Activated naive CD8-positive, alpha-beta T cell treated with anti-CD3 and anti-CD28 coated beads, Interleukin-2, amount 50 U/mL, for 24 hours (primary cell): ENCODE measurements around the gene ATPAF2.

ENCODE experiments used
- ATAC-seq: fragments of 150-1000 bp; cut with Tn5 transposase; one replicate; pipeline ENCODE4 v1.10.0; 2021
- DNase-seq: peaks from one replicate; pipeline ENCODE4 v3.0.0; 2021
- H3K27ac Mint-ChIP-seq: one replicate; pipeline ENCODE4 v1.8.0; 2021; ENCODE audit warnings: mild to moderate bottlenecking, mixed read lengths
- H3K27me3 Mint-ChIP-seq: one replicate; pipeline ENCODE4 v1.8.0; 2021; ENCODE audit warnings: mixed read lengths
- H3K36me3 Mint-ChIP-seq: one replicate; pipeline ENCODE4 v1.8.0; 2021; ENCODE audit warnings: low read depth, mixed read lengths
- H3K4me1 Mint-ChIP-seq: one replicate; pipeline ENCODE4 v1.8.0; 2021; ENCODE audit warnings: mixed read lengths
- H3K4me3 Mint-ChIP-seq: one replicate; pipeline ENCODE4 v1.8.0; 2021; ENCODE audit warnings: mild to moderate bottlenecking, moderate library complexity, mixed read lengths
- H3K9me3 Mint-ChIP-seq: one replicate; pipeline ENCODE4 v1.8.0; 2021; ENCODE audit warnings: mixed read lengths

The ATPAF2 gene

DNA sequence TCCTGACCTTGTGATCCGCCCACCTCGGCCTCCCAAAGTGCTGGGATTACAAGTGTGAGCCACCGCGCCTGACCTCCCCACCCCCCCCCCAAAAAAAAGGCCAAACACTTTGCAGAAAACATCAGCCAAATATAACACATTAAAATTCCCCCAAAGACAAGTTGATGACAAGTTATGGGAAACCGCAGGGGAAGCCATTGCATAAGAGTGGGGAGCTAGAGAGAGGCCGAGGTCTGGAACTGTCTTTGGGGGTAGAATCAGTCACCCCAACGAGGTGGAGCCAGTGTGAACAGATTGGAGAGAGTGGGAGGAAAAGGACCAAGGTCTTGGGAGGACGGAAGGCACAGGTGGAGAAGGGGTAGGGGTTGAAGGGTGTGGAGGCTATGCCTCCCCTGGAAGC is 63.5 kb downstream of the ATPAF2 start:
- no peak overlapping the region for H3K27ac Mint-ChIP-seq
- H3K9me3 Mint-ChIP-seq = no peaks in the 10 kb centered on the region
- no peak overlapping the region for H3K4me3 Mint-ChIP-seq
- no peak for ATAC-seq
- H3K4me1 Mint-ChIP-seq = peaks cover 20% of the 10 kb centered on the region
- no peaks in the 10 kb centered on the region for H3K27me3 Mint-ChIP-seq
- no peaks in the 10 kb centered on the region for H3K36me3 Mint-ChIP-seq
- DNase-seq = no peak

DNA sequence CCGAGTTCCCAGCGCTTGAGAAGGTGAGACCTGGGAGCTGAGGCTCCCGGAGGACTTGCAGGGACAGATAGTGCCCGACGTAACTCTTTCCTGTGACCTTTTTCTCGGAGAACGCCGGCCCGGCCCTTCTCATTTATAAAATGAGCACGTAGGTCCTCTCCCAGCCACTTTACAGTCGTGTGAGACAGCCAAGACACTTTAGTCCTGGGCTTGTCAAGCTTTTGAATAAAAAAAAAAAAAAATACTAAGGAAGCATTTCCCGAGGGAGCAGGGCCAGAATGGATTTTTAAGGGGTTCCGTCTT is 66.1 kb downstream of the ATPAF2 start:
- Mint-ChIP-seq H3K4me3 (peak overlapping the region; percentile 89), H3K36me3 (no peaks in the 10 kb centered on the region), H3K27me3 (no peaks in the 10 kb centered on the region), H3K9me3 (no peaks in the 10 kb centered on the region), H3K4me1 (peaks cover 31% of the 10 kb centered on the region), H3K27ac (peak overlapping the region; percentile 88)
- DNase-seq (no peak), ATAC-seq (no peak)

- peak; percentile 99 for DNase-seq
- ATAC-seq = peak; percentile 98
- H3K36me3 Mint-ChIP-seq = no peaks in the 10 kb centered on the region
- H3K4me3 Mint-ChIP-seq = peak within 1 kb of the TSS; percentile 89
- H3K9me3 Mint-ChIP-seq = no peaks in the 10 kb centered on the region
- H3K4me1 Mint-ChIP-seq = peaks cover 33% of the 10 kb centered on the region
- H3K27me3 Mint-ChIP-seq = no peaks in the 10 kb centered on the region
- peak within 1 kb of the TSS; percentile 88 for H3K27ac Mint-ChIP-seq
Observed at GRCh38 chr17:17972126-17972951, 66.6 kb downstream of the ATPAF2 start, which contains the start of the genes DRC3 and TOM1L2. Gene DRC3, plus strand, starts transcription at chr17:17972862. Its CDS starts 4,737 bp downstream, at chr17:17977599. Gene TOM1L2, minus strand, starts transcription at chr17:17972400. Its CDS starts 87 bp downstream, at chr17:17972313.

- H3K27ac Mint-ChIP-seq = no peak overlapping the region
- ATAC-seq (no peak), DNase-seq (peak; percentile 25)
- peaks cover 40% of the 10 kb centered on the region for H3K4me1 Mint-ChIP-seq
- H3K27me3 Mint-ChIP-seq = no peaks in the 10 kb centered on the region
- no peaks in the 10 kb centered on the region for H3K9me3 Mint-ChIP-seq
- H3K4me3 Mint-ChIP-seq = peak overlapping the region; percentile 77
- H3K36me3 Mint-ChIP-seq = no peaks in the 10 kb centered on the region
Observed at GRCh38 chr17:17971431-17972125, 67.4 kb downstream of the ATPAF2 start.

- no peak for ATAC-seq
- DNase-seq = no peak
- H3K36me3 Mint-ChIP-seq = no peaks in the 10 kb centered on the region
- peaks cover 47% of the 10 kb centered on the region for H3K4me1 Mint-ChIP-seq
- no peak overlapping the region for H3K27ac Mint-ChIP-seq
- H3K4me3 Mint-ChIP-seq = peak overlapping the region; percentile 77
- no peaks in the 10 kb centered on the region for H3K9me3 Mint-ChIP-seq
- no peaks in the 10 kb centered on the region for H3K27me3 Mint-ChIP-seq
Observed at GRCh38 chr17:17970699-17971430, 68.1 kb downstream of the ATPAF2 start.
